Liver (tissue), 3 donors: ENCODE measurements around the gene ETV6.

Experiments used
- CTCF ChIP-seq: fragments of 150-350 bp; IDR thresholded peaks from 2 replicates; pipeline ENCODE4 v1.5.1; 2017; ENCODE audit warnings: improper control_type of control experiment, low read depth, low read length; ENCODE audit not compliant: missing input control
- GABPA ChIP-seq, 2 donors: IDR thresholded peaks in 1 of 2; conservative IDR thresholded peaks in 1 of 2; 2 replicates each; pipeline ENCODE4 v1.6.1; 2016; ENCODE audit warnings: antibody characterized with exemption in 2 of 2, mild to moderate bottlenecking in 1 of 2, moderate library complexity in 1 of 2
- HNF4G ChIP-seq: IDR thresholded peaks from 2 replicates; pipeline ENCODE4 v1.6.1; 2016; ENCODE audit warnings: antibody characterized with exemption
- JUND ChIP-seq, 2 donors: IDR thresholded peaks; 2 replicates each; pipeline ENCODE4 v1.6.1; 2016; ENCODE audit warnings: antibody characterized with exemption in 2 of 2
- MAX ChIP-seq: IDR thresholded peaks from 2 replicates; pipeline ENCODE4 v1.6.1; 2016; ENCODE audit warnings: antibody characterized with exemption
- RAD21 ChIP-seq, 2 donors: IDR thresholded peaks; 2 replicates each; pipeline ENCODE4 v1.6.1; 2016; ENCODE audit warnings: antibody characterized with exemption in 2 of 2, mild to moderate bottlenecking in 2 of 2
- TAF1 ChIP-seq: conservative IDR thresholded peaks from 2 replicates; pipeline ENCODE4 v1.6.1; 2016; ENCODE audit warnings: antibody characterized with exemption, mild to moderate bottlenecking
- ZBTB33 ChIP-seq: IDR thresholded peaks from 2 replicates; pipeline ENCODE4 v1.6.1; 2016; ENCODE audit warnings: antibody characterized with exemption
- TF ChIP-seq, protein P1 (sequence below): IDR thresholded peaks from 2 replicates; pipeline ENCODE4 v1.6.1; 2016; ENCODE audit warnings: antibody characterized with exemption, mild to moderate bottlenecking
- TF ChIP-seq, protein P2 (sequence below): IDR thresholded peaks from 2 replicates; pipeline ENCODE4 v1.6.1; 2016; ENCODE audit warnings: antibody characterized with exemption
- donor health status: healthy.
- donor health status: healthy.

DNA sequence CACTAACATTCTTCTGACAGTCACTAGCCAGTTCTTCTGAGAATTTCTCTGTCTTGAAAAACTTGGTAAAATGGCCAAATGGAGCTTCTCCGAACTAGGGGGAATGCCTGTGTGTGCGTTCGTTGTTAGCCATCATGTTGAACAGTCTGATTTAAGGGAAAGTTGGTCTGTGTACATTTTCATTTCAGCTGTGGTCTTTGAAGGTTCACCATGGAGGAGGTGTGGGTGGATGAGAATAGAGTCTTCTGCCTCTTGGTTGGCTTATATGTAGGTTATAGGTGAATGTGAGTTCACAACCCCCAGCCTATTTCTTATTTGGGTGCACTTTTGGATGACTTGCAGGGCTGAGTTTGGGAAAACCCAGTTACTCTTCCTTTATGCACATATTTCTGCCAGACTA lies 12.9 kb downstream of the ETV6 start:
- no peak for TF ChIP-seq CTCF
- TF ChIP-seq JUND (IDR thresholded peaks at IDR 0.05), result no peak
- TF ChIP-seq, protein P1, sequence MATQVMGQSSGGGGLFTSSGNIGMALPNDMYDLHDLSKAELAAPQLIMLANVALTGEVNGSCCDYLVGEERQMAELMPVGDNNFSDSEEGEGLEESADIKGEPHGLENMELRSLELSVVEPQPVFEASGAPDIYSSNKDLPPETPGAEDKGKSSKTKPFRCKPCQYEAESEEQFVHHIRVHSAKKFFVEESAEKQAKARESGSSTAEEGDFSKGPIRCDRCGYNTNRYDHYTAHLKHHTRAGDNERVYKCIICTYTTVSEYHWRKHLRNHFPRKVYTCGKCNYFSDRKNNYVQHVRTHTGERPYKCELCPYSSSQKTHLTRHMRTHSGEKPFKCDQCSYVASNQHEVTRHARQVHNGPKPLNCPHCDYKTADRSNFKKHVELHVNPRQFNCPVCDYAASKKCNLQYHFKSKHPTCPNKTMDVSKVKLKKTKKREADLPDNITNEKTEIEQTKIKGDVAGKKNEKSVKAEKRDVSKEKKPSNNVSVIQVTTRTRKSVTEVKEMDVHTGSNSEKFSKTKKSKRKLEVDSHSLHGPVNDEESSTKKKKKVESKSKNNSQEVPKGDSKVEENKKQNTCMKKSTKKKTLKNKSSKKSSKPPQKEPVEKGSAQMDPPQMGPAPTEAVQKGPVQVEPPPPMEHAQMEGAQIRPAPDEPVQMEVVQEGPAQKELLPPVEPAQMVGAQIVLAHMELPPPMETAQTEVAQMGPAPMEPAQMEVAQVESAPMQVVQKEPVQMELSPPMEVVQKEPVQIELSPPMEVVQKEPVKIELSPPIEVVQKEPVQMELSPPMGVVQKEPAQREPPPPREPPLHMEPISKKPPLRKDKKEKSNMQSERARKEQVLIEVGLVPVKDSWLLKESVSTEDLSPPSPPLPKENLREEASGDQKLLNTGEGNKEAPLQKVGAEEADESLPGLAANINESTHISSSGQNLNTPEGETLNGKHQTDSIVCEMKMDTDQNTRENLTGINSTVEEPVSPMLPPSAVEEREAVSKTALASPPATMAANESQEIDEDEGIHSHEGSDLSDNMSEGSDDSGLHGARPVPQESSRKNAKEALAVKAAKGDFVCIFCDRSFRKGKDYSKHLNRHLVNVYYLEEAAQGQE, result no peak
- no peak for TF ChIP-seq GABPA (IDR thresholded peaks at IDR 0.05 in 1 of 2, conservative IDR thresholded peaks at IDR 0.05 in 1 of 2)
- TF ChIP-seq, protein P2, sequence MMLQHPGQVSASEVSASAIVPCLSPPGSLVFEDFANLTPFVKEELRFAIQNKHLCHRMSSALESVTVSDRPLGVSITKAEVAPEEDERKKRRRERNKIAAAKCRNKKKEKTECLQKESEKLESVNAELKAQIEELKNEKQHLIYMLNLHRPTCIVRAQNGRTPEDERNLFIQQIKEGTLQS, result no peak
- no peak for TF ChIP-seq MAX
- no peak for TF ChIP-seq HNF4G
- TF ChIP-seq RAD21 (IDR thresholded peaks at IDR 0.05), result no peak
- no peak for TF ChIP-seq ZBTB33
- no peak for TF ChIP-seq TAF1
